ENCODE measurements around the gene KMT5B. TPM values are rescaled to one million over a fixed set of nuclear protein-coding genes. Genes with fewer than 3 reads are reported as not detected.

The KMT5B gene
- total RNA-seq, 1 donor from 2014 or later, result 24.3 TPM

- Histone ChIP-seq H3K4me1 (peaks cover 100% of the 10 kb centered on the region), H3K27me3 (ENCODE audit: low read depth) (no peaks in the 10 kb centered on the region), H3K9me3 (replicated peaks) (no peaks in the 10 kb centered on the region), H3K27ac (replicated peaks) (no peak overlapping the region), H3K36me3 (no peaks in the 10 kb centered on the region), H3K4me3 (no peak overlapping the region)
- TF ChIP-seq, protein P1, sequence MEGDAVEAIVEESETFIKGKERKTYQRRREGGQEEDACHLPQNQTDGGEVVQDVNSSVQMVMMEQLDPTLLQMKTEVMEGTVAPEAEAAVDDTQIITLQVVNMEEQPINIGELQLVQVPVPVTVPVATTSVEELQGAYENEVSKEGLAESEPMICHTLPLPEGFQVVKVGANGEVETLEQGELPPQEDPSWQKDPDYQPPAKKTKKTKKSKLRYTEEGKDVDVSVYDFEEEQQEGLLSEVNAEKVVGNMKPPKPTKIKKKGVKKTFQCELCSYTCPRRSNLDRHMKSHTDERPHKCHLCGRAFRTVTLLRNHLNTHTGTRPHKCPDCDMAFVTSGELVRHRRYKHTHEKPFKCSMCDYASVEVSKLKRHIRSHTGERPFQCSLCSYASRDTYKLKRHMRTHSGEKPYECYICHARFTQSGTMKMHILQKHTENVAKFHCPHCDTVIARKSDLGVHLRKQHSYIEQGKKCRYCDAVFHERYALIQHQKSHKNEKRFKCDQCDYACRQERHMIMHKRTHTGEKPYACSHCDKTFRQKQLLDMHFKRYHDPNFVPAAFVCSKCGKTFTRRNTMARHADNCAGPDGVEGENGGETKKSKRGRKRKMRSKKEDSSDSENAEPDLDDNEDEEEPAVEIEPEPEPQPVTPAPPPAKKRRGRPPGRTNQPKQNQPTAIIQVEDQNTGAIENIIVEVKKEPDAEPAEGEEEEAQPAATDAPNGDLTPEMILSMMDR (IDR thresholded peaks at IDR 0.05; ENCODE audit: borderline replicate concordance), result no peak
- intact Hi-C loops (cut with micrococcal nuclease), result no loop called here
- no peak for DNase-seq
Measured at GRCh38 chr11:68199295-68199987, 13.7 kb downstream of the KMT5B start.

DNA sequence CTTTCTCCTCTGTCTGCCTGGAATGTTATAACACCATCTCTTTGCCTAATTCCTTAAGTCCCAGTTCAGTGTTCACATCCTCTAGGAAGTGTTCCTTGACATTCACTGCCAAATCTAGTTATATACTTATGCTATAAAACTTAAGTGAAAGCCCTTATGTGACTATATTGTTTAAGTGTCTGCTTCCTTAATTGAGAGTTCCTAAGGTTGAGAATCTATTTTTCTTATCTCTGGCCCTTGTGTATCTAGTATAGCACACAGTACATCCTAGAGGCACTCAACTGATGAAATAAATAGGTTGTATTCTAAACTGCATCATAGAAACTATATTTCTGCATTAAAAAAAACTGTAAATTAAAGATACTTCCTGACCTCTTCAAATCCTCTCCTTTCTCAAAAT, 16.9 kb downstream of the KMT5B start:
- Histone ChIP-seq H3K27me3 (ENCODE audit: low read depth) (no peaks in the 10 kb centered on the region), H3K4me3 (no peak overlapping the region), H3K27ac (replicated peaks) (no peak overlapping the region), H3K36me3 (no peaks in the 10 kb centered on the region), H3K9me3 (replicated peaks) (no peaks in the 10 kb centered on the region), H3K4me1 (peaks cover 99% of the 10 kb centered on the region)
- intact Hi-C loops (cut with micrococcal nuclease), result no loop called here
- DNase-seq, result no peak
- TF ChIP-seq, protein P1 (IDR thresholded peaks at IDR 0.05; ENCODE audit: borderline replicate concordance), result no peak

DNA sequence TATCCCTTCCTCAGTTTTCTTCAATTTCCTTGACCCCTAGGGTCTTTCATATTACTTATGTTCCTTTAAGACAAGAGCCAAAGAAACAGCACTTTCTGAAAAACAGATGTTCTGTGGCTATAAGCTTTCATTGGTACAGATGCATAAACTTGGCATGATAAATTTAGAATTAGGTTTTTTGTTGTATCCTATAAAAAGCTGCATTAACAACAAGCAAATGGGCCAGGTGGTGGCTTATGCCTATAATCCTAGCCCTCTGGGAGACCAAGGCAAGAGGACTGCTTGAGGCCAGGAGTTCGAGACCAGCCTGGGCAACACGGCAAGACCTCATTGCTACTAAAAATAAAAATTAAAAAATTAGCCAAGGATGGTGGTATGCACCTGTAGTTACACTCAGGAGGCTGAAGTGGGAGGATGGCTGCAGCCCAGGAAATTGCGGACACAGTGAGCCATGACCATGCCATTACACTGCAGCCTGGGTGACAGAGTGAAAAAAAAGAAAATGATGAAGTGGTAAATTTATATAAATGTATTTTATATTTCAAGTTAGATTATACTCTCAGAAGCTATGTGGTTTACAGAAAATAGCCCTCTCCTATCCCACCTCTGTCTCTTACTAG, 18.3 kb downstream of the KMT5B start:
- no peak for DNase-seq
- Histone ChIP-seq H3K4me1 (peaks cover 96% of the 10 kb centered on the region), H3K4me3 (no peak overlapping the region), H3K9me3 (replicated peaks) (no peaks in the 10 kb centered on the region), H3K27ac (replicated peaks) (no peak overlapping the region), H3K27me3 (ENCODE audit: low read depth) (no peaks in the 10 kb centered on the region), H3K36me3 (no peaks in the 10 kb centered on the region)
- intact Hi-C loops (cut with micrococcal nuclease), result no loop called here
- TF ChIP-seq, protein P1 (IDR thresholded peaks at IDR 0.05; ENCODE audit: borderline replicate concordance), result no peak

- Histone ChIP-seq H3K9me3 (replicated peaks) (no peaks in the 10 kb centered on the region), H3K27ac (replicated peaks) (no peak overlapping the region), H3K27me3 (ENCODE audit: low read depth) (no peaks in the 10 kb centered on the region), H3K4me1 (peaks cover 90% of the 10 kb centered on the region), H3K4me3 (no peak overlapping the region), H3K36me3 (peaks cover 3% of the 10 kb centered on the region)
- TF ChIP-seq, protein P1 (IDR thresholded peaks at IDR 0.05; ENCODE audit: borderline replicate concordance), result no peak
- no peak for DNase-seq
- intact Hi-C loops (cut with micrococcal nuclease), result no loop called here
Measured at GRCh38 chr11:68193018-68193417, 20.1 kb downstream of the KMT5B start.

- no peak overlapping the region for H3K27ac ChIP-seq (replicated peaks)
Measured at GRCh38 chr11:68191661-68192579, 21.2 kb downstream of the KMT5B start.

More at GRCh38 chr11:68191661-68192579, 21.2 kb downstream of the KMT5B start:
- TF ChIP-seq, protein P1 (IDR thresholded peaks at IDR 0.05; ENCODE audit: borderline replicate concordance), result no peak
- no peaks in the 10 kb centered on the region for H3K27me3 ChIP-seq (ENCODE audit: low read depth)
- intact Hi-C loops (cut with micrococcal nuclease), result no loop called here
- no peak overlapping the region for H3K4me3 ChIP-seq
- H3K4me1 ChIP-seq, result peaks cover 79% of the 10 kb centered on the region
- H3K36me3 ChIP-seq, result peaks cover 5% of the 10 kb centered on the region
- DNase-seq, result no peak
- no peaks in the 10 kb centered on the region for H3K9me3 ChIP-seq (replicated peaks)
